WI38 (cell line): ENCODE measurements around the gene TCERG1L.

Source experiments
- H3K4me3 ChIP-seq: 2 replicates; pipeline ENCODE4 v1.5.1; 2011; ENCODE audit warnings: low read depth, mild to moderate bottlenecking, control low read depth, low read length
- CTCF ChIP-seq: IDR thresholded peaks from 2 replicates; pipeline ENCODE4 v1.5.1; 2012; ENCODE audit warnings: low read depth, mild to moderate bottlenecking, control low read depth, low read length

The TCERG1L gene

GRCh38 chr10:131210181-131210580 lies 101.3 kb downstream of the TCERG1L start:
- no peak overlapping the region for H3K4me3 ChIP-seq
- TF ChIP-seq CTCF, result no peak

- no peak overlapping the region for H3K4me3 ChIP-seq
- TF ChIP-seq CTCF, result no peak
Observed at GRCh38 chr10:131207584-131208532, 103.7 kb downstream of the TCERG1L start.

GRCh38 chr10:131207176-131207575 lies 104.3 kb downstream of the TCERG1L start:
- H3K4me3 ChIP-seq, result no peak overlapping the region
- TF ChIP-seq CTCF, result no peak

GRCh38 chr10:131206111-131206995 lies 105.2 kb downstream of the TCERG1L start:
- TF ChIP-seq CTCF, result no peak
- no peak overlapping the region for H3K4me3 ChIP-seq

GRCh38 chr10:131205556-131205955 lies 106.0 kb downstream of the TCERG1L start:
- no peak for TF ChIP-seq CTCF
- H3K4me3 ChIP-seq, result no peak overlapping the region

- TF ChIP-seq CTCF, result no peak
- H3K4me3 ChIP-seq, result no peak overlapping the region
Observed at GRCh38 chr10:131204406-131205152, 106.9 kb downstream of the TCERG1L start.
